Right lobe of liver (tissue), 6 donors: ENCODE results near the gene FOXI1. TPM values are rescaled to one million over a fixed set of nuclear protein-coding genes. Genes with fewer than 3 reads are reported as not detected.

Source experiments
- ATAC-seq, 4 donors: fragments of 200-7000 bp; cut with Tn5 transposase; one replicate each; pipeline ENCODE4 v1.9.1; 2020; ENCODE audit warnings: mild to moderate bottlenecking in 4 of 4, moderate library complexity in 4 of 4
- DNase-seq, 3 donors: peaks; one replicate each; pipeline ENCODE4 v3.0.0-alpha.2; 2020
- H3K27ac ChIP-seq, 3 donors: fragments of 200-600 bp; one replicate each; pipeline ENCODE4 v1.8.0; 2022
- H3K27me3 ChIP-seq, 2 donors: fragments of 200-600 bp; one replicate each; pipeline ENCODE4 v1.8.0; 2022
- H3K36me3 ChIP-seq, 4 donors: fragments of 200-600 bp; sonication (generic) in 1 of 4; one replicate each; pipeline versions ENCODE4 v1.5.1 to v1.8.0; 2017 to 2022; ENCODE audit warnings: control low read depth in 1 of 4
- H3K4me1 ChIP-seq, 4 donors: fragments of 200-600 bp; sonication (generic) in 1 of 4; one replicate each; pipeline versions ENCODE4 v1.5.1 to v1.8.0; 2017 to 2022; ENCODE audit warnings: control low read depth in 1 of 4
- H3K4me3 ChIP-seq, 3 donors: fragments of 200-600 bp; one replicate each; pipeline ENCODE4 v1.8.0; 2022
- H3K9me3 ChIP-seq, 4 donors: fragments of 200-600 bp; sonication (generic) in 1 of 4; one replicate each; pipeline versions ENCODE4 v1.5.1 to v1.8.0; 2017 to 2022; ENCODE audit warnings: control low read depth in 1 of 4
- CTCF ChIP-seq, 4 donors: fragments of 200-600 bp in 3 of 4; fragments of 450-650 bp in 1 of 4; IDR thresholded peaks; one replicate each; pipeline versions ENCODE4 v1.5.1 to v1.8.0; 2016 to 2022; ENCODE audit warnings: antibody characterized with exemption in 4 of 4, mild to moderate bottlenecking in 2 of 4
- POLR2A ChIP-seq: fragments of 450-650 bp; IDR thresholded peaks from one replicate; pipeline ENCODE4 v1.6.1; 2017; ENCODE audit warnings: antibody characterized with exemption, mild to moderate bottlenecking
- WGBS: methylation state at CpG from one replicate; pipeline ENCODE4 v1.1.6; 2018; ENCODE audit warnings: low coverage, low lambda C conversion rate; ENCODE audit not compliant: insufficient coverage; ENCODE audit errors: missing lambda C conversion rate; 5-methylcytosine and 5-hydroxymethylcytosine counted together
- intact Hi-C, 2 donors: fragments of 100-400 bp; cut with DNase I; formaldehyde crosslinking; loops; one replicate each; pipeline versions ENCODE4 v1.11.2 to v1.14.1; 2022
- total RNA-seq, 6 experiments: library from RNA; depleted of rRNA in 2 of 6; stranded (reverse); fragments of >200 nt in 2 of 6; fragmentation: NEBNext Ultra II Directional in 3 of 6; extraction: Animal tissue kit (Norgen Biotek cat#: 25700) in 3 of 6; gene quantifications; one replicate each; pipeline versions ENCODE4 v1.1.0 to v1.2.4, GENCODE V29; 2016 to 2023
- donor health status: DM: no; HTN: yes; CAD: no.
- donor health status: DM: no; HTN: no; CAD: no.
- donor health status: DM: no; HTN: no; CAD: no.
- donor health status: DM: no; HTN: yes; CAD: no.
- donor health status: DM: no; HTN: yes; CAD: no.

Gene FOXI1
- total RNA-seq, 6 experiments from 2014 or later = not detected

- H3K27ac ChIP-seq = no peak overlapping the region
- WGBS = 81% methylated on average over 7 of the region's 7 CpGs
- no peak for ATAC-seq
- no peak for TF ChIP-seq POLR2A
- no peak for TF ChIP-seq CTCF (IDR thresholded peaks at IDR 0.05)
- H3K4me3 ChIP-seq = no peak overlapping the region
- H3K9me3 ChIP-seq = no peaks in the 10 kb centered on the region
- DNase-seq = no peak
- H3K36me3 ChIP-seq = no peaks in the 10 kb centered on the region
- H3K27me3 ChIP-seq = no peaks in the 10 kb centered on the region
- intact Hi-C loops = no loop called here
- no peaks in the 10 kb centered on the region for H3K4me1 ChIP-seq
Observed at GRCh38 chr5:170075696-170076095, 30.0 kb upstream of the FOXI1 start.

DNA sequence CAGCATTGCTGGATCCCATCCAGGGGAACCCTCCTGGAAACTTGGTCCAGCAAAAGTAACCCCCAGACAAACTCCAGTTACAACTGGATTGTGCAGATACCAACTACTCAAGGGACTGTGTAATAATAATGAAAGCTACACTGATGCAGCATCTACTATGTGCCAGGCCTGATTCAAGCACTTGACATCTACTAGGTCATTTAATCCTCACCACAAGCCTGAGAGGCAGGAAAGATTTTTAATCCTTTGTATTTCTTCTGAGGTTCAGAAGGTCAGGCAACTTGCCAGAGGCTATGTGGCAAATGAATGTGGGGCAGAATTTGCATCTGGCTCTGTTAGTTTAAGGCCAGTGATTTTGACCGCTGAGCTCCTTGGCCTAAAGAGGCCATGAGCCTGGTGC, 29.5 kb upstream of the FOXI1 start:
- no peak for ATAC-seq
- H3K27me3 ChIP-seq = no peaks in the 10 kb centered on the region
- no peak for DNase-seq
- WGBS = 100% methylated on average over 1 of the region's 1 CpG
- intact Hi-C loops = no loop called here
- H3K9me3 ChIP-seq = no peaks in the 10 kb centered on the region
- no peaks in the 10 kb centered on the region for H3K36me3 ChIP-seq
- no peak overlapping the region for H3K27ac ChIP-seq
- no peaks in the 10 kb centered on the region for H3K4me1 ChIP-seq
- H3K4me3 ChIP-seq = no peak overlapping the region
- TF ChIP-seq POLR2A (no peak), CTCF (IDR thresholded peaks at IDR 0.05) (no peak)

GRCh38 chr5:170076739-170077138, 29.0 kb upstream of the FOXI1 start:
- Histone ChIP-seq H3K27me3 (no peaks in the 10 kb centered on the region), H3K9me3 (no peaks in the 10 kb centered on the region), H3K4me1 (no peaks in the 10 kb centered on the region), H3K27ac (no peak overlapping the region), H3K36me3 (no peaks in the 10 kb centered on the region), H3K4me3 (no peak overlapping the region)
- ATAC-seq (no peak), DNase-seq (no peak)
- TF ChIP-seq POLR2A (no peak), CTCF (IDR thresholded peaks at IDR 0.05) (no peak)
- intact Hi-C loops = no loop called here

GRCh38 chr5:170077526-170077925, 28.2 kb upstream of the FOXI1 start:
- Histone ChIP-seq H3K9me3 (no peaks in the 10 kb centered on the region), H3K4me3 (no peak overlapping the region), H3K4me1 (no peaks in the 10 kb centered on the region), H3K36me3 (no peaks in the 10 kb centered on the region), H3K27ac (no peak overlapping the region), H3K27me3 (no peaks in the 10 kb centered on the region)
- ATAC-seq (no peak), DNase-seq (peak in 1 of 3 donors; percentile 9)
- 83% methylated on average over 1 of the region's 5 CpGs for WGBS
- intact Hi-C loops = no loop called here
- TF ChIP-seq CTCF (IDR thresholded peaks at IDR 0.05) = no peak
- no peak for TF ChIP-seq POLR2A

GRCh38 chr5:170078458-170078857, 27.2 kb upstream of the FOXI1 start:
- no peak overlapping the region for H3K4me3 ChIP-seq
- H3K9me3 ChIP-seq = no peaks in the 10 kb centered on the region
- no peak for DNase-seq
- no peaks in the 10 kb centered on the region for H3K27me3 ChIP-seq
- no peak overlapping the region for H3K27ac ChIP-seq
- intact Hi-C loops = no loop called here
- TF ChIP-seq POLR2A (no peak), CTCF (IDR thresholded peaks at IDR 0.05) (no peak)
- 21% methylated on average over 2 of the region's 3 CpGs for WGBS
- H3K36me3 ChIP-seq = no peaks in the 10 kb centered on the region
- H3K4me1 ChIP-seq = no peaks in the 10 kb centered on the region
- ATAC-seq = no peak
